Stimulated activated CD8-positive, alpha-beta memory T cell treated with anti-CD3 and anti-CD28 coated beads, Interleukin-2, amount 100 ng/mL, for 1 hour (primary cell): ENCODE results near the gene RAB11FIP5.

ENCODE experiments used
- DNase-seq, 2 donors: peaks; one replicate each; pipeline ENCODE4 v3.0.0-alpha.2; 2020; ENCODE audit warnings: low read depth in 2 of 2

RAB11FIP5 gene

GRCh38 chr2:73084971-73085370 lies 27.8 kb downstream of the RAB11FIP5 start:
- DNase-seq = no peak

GRCh38 chr2:73083886-73084800 lies 28.6 kb downstream of the RAB11FIP5 start:
- no peak for DNase-seq

GRCh38 chr2:73082523-73083410 lies 30.0 kb downstream of the RAB11FIP5 start:
- no peak for DNase-seq

- no peak for DNase-seq
Observed at GRCh38 chr2:73081181-73081671, 31.5 kb downstream of the RAB11FIP5 start.

- no peak for DNase-seq
Observed at GRCh38 chr2:73080321-73081131, 32.2 kb downstream of the RAB11FIP5 start.

- no peak for DNase-seq
Observed at GRCh38 chr2:73079636-73080035, 33.1 kb downstream of the RAB11FIP5 start.

- DNase-seq = no peak
Observed at GRCh38 chr2:73078457-73079411, 34.0 kb downstream of the RAB11FIP5 start.

- no peak for DNase-seq
Observed at GRCh38 chr2:73077424-73077795, 35.3 kb downstream of the RAB11FIP5 start.

GRCh38 chr2:73076701-73077423 lies 35.9 kb downstream of the RAB11FIP5 start:
- DNase-seq = no peak

GRCh38 chr2:73075477-73076373 lies 37.0 kb downstream of the RAB11FIP5 start:
- no peak for DNase-seq

- DNase-seq = no peak
Observed at GRCh38 chr2:73074110-73075069, 38.4 kb downstream of the RAB11FIP5 start.

- no peak for DNase-seq
Observed at GRCh38 chr2:73072416-73072815, 40.3 kb downstream of the RAB11FIP5 start.

- no peak for DNase-seq
Observed at GRCh38 chr2:73072129-73072395, 40.7 kb downstream of the RAB11FIP5 start.

- DNase-seq = peak; percentile 92 to 93
Observed at GRCh38 chr2:73071360-73072128, 41.2 kb downstream of the RAB11FIP5 start, which contains the start of gene SFXN5. Gene SFXN5, minus strand, starts transcription at chr2:73071712. Its CDS starts 7 bp downstream, at chr2:73071705.

- peak; percentile 5 to 28 for DNase-seq
Observed at GRCh38 chr2:73070643-73071359, 41.9 kb downstream of the RAB11FIP5 start.
